PC-9 (cell line): ENCODE data around the gene CPA4. TPM values are rescaled to one million over a fixed set of nuclear protein-coding genes. Genes with fewer than 3 reads are reported as not detected.

Experiments
- BruUV-seq: library from RNA; stranded (reverse); fragments of 400-500 nt; replicated peaks from 2 replicates; lab custom pipeline; 2021; lab: Mats Ljungman, UMichigan
- CTCF ChIA-PET: fragments of 300-600 bp; sonication (Branson Sonifier 250); formaldehyde crosslinking; loops from one replicate; lab custom pipeline; 2022; ENCODE audit warnings: antibody characterized with exemption; lab: Charles Lee
- POLR2A ChIA-PET: fragments of 300-600 bp; sonication (Branson Sonifier 250); formaldehyde crosslinking; loops from one replicate; lab custom pipeline; 2022; ENCODE audit warnings: antibody characterized with exemption; ENCODE audit not compliant: unreplicated experiment; lab: Charles Lee
- DNase-seq, 2 experiments: peaks; one replicate each; pipeline versions ENCODE4 v3.0.0 to v3.0.0-alpha.2; 2015 to 2022; ENCODE audit warnings: mixed read lengths in 1 of 2
- H2AFZ ChIP-seq: fragments of 200-600 bp; sonication (generic); 2 replicates; pipeline ENCODE4 v1.8.1; 2017; ENCODE audit warnings: antibody characterized with exemption
- H3F3A ChIP-seq: fragments of 200-600 bp; sonication (generic); 2 replicates; pipeline ENCODE4 v1.8.1; 2017; ENCODE audit warnings: antibody characterized with exemption, mild to moderate bottlenecking, low read depth; ENCODE audit not compliant: insufficient read depth
- H3K27ac ChIP-seq: fragments of 200-600 bp; sonication (generic); 2 replicates; pipeline ENCODE4 v1.6.1; 2016; ENCODE audit warnings: mixed run types
- H3K27me3 ChIP-seq: fragments of 200-600 bp; sonication (generic); 2 replicates; pipeline ENCODE4 v1.6.1; 2016; ENCODE audit warnings: low read depth, mixed run types; ENCODE audit not compliant: insufficient read depth
- H3K36me3 ChIP-seq: fragments of 200-600 bp; sonication (generic); 2 replicates; pipeline ENCODE4 v1.6.1; 2016; ENCODE audit warnings: low read depth, mixed run types
- H3K4me1 ChIP-seq: fragments of 200-600 bp; sonication (generic); replicated peaks from 2 replicates; pipeline ENCODE4 v1.6.1; 2016; ENCODE audit warnings: mixed run types; ENCODE audit not compliant: insufficient read depth
- H3K4me2 ChIP-seq: fragments of 200-600 bp; sonication (generic); 2 replicates; pipeline ENCODE4 v1.6.1; 2017; ENCODE audit warnings: mixed run types
- H3K4me3 ChIP-seq: fragments of 200-600 bp; sonication (generic); 2 replicates; pipeline ENCODE4 v1.6.1; 2016; ENCODE audit warnings: mixed run types
- H3K79me2 ChIP-seq: fragments of 200-600 bp; sonication (generic); 2 replicates; pipeline ENCODE4 v1.6.1; 2017; ENCODE audit warnings: low read depth, mixed run types
- H3K9me2 ChIP-seq: fragments of 200-600 bp; sonication (generic); 2 replicates; pipeline ENCODE4 v1.8.1; 2017; ENCODE audit warnings: mild to moderate bottlenecking; ENCODE audit not compliant: insufficient read depth
- H3K9me3 ChIP-seq: fragments of 200-600 bp; sonication (generic); 2 replicates; pipeline ENCODE4 v1.8.1; 2016; ENCODE audit warnings: low read depth; ENCODE audit not compliant: insufficient read depth
- H4K20me1 ChIP-seq: fragments of 200-600 bp; sonication (generic); 2 replicates; pipeline ENCODE4 v1.8.1; 2017; ENCODE audit not compliant: insufficient read depth
- CTCF ChIP-seq: fragments of 200-600 bp; sonication (generic); conservative IDR thresholded peaks from 2 replicates; pipeline ENCODE4 v1.6.1; 2017; ENCODE audit warnings: mixed run types, antibody characterized with exemption, mild to moderate bottlenecking, moderate library complexity
- EZH2 ChIP-seq: fragments of 200-600 bp; sonication (generic); IDR thresholded peaks from 2 replicates; pipeline ENCODE4 v1.8.0; 2017; ENCODE audit warnings: antibody characterized with exemption, low read depth
- intact Hi-C: fragments of 100-400 bp; cut with micrococcal nuclease; formaldehyde crosslinking; loops from one replicate; pipeline ENCODE4 v1.10.0; 2022; ENCODE audit not compliant: unreplicated experiment
- total RNA-seq: library from RNA; stranded (reverse); gene quantifications from 2 replicates; pipeline ENCODE4 v1.2.3, GENCODE V29; 2021

CPA4 gene
- total RNA-seq, 1 experiment from 2014 or later = 9.8 TPM

- Histone ChIP-seq H3K79me2 (no peaks in the 10 kb centered on the region), H3K4me2 (peak overlapping the region; percentile 11), H3K36me3 (no peaks in the 10 kb centered on the region), H4K20me1 (no peaks in the 10 kb centered on the region), H3K4me1 (peaks cover 56% of the 10 kb centered on the region), H3K4me3 (no peak overlapping the region), H3K9me2 (no peaks in the 10 kb centered on the region), H2AFZ (no peak overlapping the region), H3K27me3 (no peaks in the 10 kb centered on the region), H3F3A (peaks cover 30% of the 10 kb centered on the region), H3K9me3 (no peaks in the 10 kb centered on the region), H3K27ac (peak overlapping the region; percentile 22)
- peak in 1 of 2 experiments; percentile 95 for DNase-seq
- no peak for TF ChIP-seq EZH2
- TF ChIP-seq CTCF = no peak
- intact Hi-C loops = no loop called here
- POLR2A ChIA-PET = no interaction called here
- no TSS peak for BruUV-seq
- CTCF ChIA-PET = no interaction called here
These were observed 17.1 kb upstream of the CPA4 start for GRCh38 chr7:130275826-130276297.

- H3K9me3 ChIP-seq = no peaks in the 10 kb centered on the region
- H3K27me3 ChIP-seq = no peaks in the 10 kb centered on the region
- TF ChIP-seq EZH2 (no peak), CTCF (no peak)
- no peaks in the 10 kb centered on the region for H4K20me1 ChIP-seq
- no peaks in the 10 kb centered on the region for H3K79me2 ChIP-seq
- peaks cover 56% of the 10 kb centered on the region for H3K4me1 ChIP-seq
- peak overlapping the region; percentile 11; the same call in 1 of the 2 replicates for H3K4me2 ChIP-seq
- no peaks in the 10 kb centered on the region for H3K36me3 ChIP-seq
- no peak for DNase-seq
- peak overlapping the region; percentile 14 for H3K27ac ChIP-seq
- no TSS peak for BruUV-seq
- intact Hi-C loops = no loop called here
- no peaks in the 10 kb centered on the region for H3K9me2 ChIP-seq
- H2AFZ ChIP-seq = no peak overlapping the region
- peaks cover 30% of the 10 kb centered on the region for H3F3A ChIP-seq
- no peak overlapping the region for H3K4me3 ChIP-seq
- CTCF ChIA-PET = no interaction called here
- POLR2A ChIA-PET = interaction anchor here (0.6 kb wide), 1 partner anchor 670 kb away, joined by 5 read pairs; no protein-coding TSS in a partner anchor
These were observed 15.9 kb upstream of the CPA4 start for GRCh38 chr7:130276796-130277762.

- H3K4me2 ChIP-seq = no peak overlapping the region
- no peak for DNase-seq
- CTCF ChIA-PET = no interaction called here
These were observed 15.0 kb upstream of the CPA4 start for GRCh38 chr7:130277763-130278643.

More at GRCh38 chr7:130277763-130278643, 15.0 kb upstream of the CPA4 start:
- TF ChIP-seq EZH2 (no peak), CTCF (peak; percentile 27; the same call in 1 of the 2 replicates)
- POLR2A ChIA-PET = no interaction called here
- Histone ChIP-seq H3K27me3 (no peaks in the 10 kb centered on the region), H3K27ac (no peak overlapping the region), H4K20me1 (no peaks in the 10 kb centered on the region), H3K9me2 (no peaks in the 10 kb centered on the region), H3F3A (peaks cover 30% of the 10 kb centered on the region), H3K79me2 (no peaks in the 10 kb centered on the region), H3K4me1 (peaks cover 56% of the 10 kb centered on the region), H3K4me3 (no peak overlapping the region), H2AFZ (no peak overlapping the region), H3K36me3 (no peaks in the 10 kb centered on the region), H3K9me3 (no peaks in the 10 kb centered on the region)
- no TSS peak for BruUV-seq
- intact Hi-C loops = no loop called here
